Activated effector memory CD4-positive, alpha-beta T cell treated with Interleukin-2 at 50 U/mL for 16 hours (primary cell): ENCODE results near the gene TENM4.

Experiments used
- DNase-seq: peaks from one replicate; pipeline ENCODE4 v3.0.0-alpha.2; 2020

TENM4 gene

DNA sequence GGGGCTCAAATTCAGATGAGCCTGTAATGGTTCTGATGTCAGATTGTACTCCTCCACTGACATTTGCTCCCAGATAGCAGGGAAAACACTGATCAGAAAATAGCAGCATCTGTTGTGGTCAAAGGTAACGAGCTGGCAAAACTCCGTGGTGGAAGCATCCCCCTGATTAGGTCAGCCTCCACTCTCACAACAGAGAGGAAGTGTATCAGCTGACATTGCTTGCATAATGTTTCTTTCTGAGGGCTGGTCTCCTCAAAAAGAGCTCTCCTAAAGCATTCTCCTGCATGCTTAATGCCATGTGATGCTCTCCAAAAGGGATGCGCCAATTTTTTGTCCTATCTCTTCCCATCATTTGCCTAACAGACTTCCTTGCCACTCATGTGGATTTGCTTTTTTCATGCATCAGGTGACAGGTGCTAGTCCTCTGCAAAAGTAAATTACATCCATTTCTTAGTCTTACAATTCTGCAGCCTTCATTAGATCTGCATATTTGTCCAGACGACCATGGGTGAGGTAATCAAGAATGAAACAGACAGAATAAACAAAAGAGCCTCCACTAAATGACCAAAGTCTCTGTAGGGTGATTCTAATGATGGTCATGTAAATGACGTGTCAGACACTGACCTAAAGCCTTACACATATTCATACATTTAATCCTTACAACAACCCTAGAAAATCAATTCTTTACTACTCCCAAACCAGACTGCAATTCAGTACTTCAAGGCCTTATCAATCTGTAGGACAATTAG is 6.4 kb upstream of the TENM4 start:
- DNase-seq = no peak

DNA sequence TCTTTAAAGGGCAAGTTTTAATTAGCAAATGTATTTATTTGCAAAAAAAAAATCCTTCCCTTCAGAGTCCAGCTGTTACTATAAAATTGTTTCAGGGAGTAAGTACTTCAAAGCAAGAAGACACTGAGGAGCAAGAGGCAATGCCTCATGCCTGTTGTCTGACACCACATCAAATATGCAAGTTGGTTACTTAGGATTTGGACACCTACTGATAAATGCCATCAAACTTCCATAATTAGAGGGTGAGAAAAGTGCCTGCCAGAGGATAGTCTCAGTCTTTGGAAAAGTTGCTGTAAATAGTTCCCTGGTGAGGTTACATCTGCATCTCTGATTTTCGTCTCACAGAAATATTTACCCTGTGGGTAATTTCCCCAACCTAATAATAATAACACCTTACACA is 4.1 kb upstream of the TENM4 start:
- DNase-seq = no peak

DNA sequence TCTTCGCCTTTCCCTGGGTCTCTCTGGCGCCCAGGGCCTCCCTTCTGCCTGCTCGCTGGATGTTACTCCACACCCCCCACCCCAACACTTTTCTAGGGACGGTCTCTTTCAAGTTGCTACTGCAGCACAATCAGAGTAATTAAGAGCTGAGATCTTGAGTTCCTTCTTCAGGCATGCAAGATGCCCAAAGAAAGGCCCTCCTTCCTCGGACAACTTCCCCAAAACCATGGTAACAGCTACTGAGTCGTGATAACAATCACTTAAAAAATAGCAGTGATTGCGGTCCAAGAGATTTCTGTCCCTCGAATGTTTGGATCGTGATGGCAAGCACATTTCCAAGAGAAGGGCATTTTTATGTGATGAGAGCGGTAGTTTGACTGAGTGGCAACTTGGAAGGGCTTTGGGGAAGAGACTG is 638 bp upstream of the TENM4 start:
- no peak for DNase-seq

DNA sequence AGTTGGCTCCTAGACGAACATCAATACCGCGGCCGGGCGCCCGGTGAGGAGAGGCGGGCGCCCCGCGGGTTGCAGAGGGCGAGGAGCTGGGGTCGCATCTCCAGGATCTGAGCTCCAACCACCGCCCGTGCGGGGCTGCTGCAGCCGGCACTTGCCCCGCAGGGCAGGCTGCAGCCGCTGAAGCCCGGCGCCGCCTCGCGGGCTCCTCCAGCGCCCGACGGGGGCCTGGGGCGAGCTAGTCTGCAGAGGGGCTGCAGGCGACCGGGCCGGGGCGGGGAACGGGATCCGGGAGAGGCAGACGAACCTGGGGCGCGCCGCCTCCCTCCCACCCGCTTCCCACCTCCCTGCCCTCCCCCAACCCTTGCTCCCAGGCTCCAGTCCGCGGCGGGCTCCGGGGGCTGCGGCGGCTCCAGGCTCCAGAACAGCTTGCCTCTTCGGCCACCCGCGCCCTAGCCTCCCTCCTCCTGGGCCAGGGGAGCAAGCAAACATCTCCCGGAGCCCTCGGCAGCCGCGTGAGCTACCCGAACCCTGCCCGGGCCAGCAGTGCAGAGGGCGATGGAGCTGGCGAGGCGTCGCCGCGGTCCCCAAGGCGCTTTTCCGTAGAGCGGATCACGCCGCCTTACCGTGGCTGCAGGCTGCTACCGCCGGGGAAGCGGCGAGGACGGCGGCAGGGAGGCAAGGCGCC is 802 bp downstream of the TENM4 start:
- no peak for DNase-seq

DNA sequence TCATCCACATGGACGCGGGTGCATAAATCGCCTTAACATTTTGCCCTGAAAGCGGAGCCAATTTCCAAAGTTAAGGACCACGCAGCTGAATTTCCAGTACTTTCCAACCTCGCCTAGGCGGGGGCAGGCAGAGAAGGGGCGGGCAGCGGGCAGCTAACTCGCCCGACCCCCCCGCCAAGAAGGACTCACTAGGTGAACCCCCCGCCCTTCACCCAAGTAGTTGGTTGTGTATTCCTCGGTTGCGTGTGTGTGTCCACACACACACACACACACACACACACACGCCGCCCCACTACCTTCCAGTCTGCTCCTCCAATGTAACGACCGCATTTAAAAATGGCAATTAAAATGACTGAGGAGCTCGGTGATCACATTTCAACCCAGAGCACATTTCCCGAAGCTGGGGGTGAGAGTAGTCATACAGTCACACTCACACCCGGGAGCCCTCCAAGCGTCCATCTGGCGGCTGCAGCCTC is 1.4 kb downstream of the TENM4 start:
- no peak for DNase-seq

DNA sequence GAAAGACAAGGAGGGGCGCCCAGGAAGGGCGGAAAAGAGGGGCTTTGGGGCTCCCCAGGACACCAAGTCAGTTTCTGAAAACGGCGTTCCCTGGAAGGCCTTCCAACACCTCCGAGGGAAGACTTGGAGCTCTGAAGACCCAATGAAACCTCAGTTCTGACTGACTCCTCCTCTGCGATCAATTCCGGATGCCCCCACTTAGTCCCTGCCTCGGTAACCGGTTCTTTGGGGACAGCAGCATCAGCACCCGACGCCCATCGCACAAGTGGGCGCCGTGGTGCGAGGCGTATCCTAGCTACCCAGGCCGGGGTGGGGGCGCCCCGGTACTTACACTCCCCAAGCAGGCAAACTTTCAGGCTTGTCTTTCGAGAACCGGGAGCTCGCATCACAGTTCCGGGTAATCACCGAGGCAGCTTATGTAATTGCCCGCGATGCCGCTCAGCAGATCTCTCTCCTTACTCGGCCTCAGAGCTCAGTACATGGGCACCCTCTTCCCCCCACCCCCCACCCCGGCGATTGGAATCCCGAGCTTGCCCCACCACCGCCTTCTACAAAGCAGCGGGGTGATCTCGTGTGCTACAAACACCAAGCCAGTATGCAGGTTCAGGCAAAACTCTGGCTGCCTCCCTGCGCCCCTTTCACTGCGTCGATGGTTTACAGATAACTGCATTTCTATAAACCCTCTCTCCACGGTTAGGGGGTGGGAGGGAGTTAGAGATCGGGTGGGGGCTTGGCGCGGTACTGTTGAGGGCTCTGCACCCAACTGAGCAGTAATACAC is 2.0 kb downstream of the TENM4 start:
- no peak for DNase-seq

DNA sequence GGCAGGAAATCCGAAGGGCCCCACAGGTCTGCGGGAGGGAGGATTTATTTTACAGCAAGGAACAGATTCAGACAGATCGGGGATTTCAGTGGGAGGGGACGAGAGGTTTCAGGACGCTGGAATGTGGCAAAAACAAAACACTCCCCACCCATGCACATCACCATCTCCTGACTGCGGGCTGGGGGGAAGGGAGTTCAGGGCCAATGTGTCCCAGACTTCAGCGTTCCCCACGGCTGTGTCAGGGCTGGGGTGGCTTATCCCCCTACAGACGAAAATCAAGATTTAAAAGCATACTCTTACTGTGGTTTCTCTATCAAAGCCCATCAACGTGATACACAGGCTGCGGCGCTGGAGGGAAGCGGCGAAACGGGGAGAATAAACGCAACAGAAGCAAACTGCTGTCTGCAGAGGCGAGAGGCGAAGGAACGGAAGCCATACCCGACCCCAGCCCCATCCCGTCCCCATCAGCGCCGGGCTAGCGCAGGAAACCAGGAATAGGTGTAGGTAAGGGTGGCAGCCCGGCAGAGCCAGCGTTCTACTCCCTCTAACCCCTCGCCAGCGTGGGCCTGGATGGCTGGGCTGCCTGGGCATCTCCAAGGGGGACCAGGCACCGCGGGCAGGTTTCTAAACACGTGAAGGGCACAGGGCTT is 2.7 kb downstream of the TENM4 start:
- DNase-seq = no peak

DNA sequence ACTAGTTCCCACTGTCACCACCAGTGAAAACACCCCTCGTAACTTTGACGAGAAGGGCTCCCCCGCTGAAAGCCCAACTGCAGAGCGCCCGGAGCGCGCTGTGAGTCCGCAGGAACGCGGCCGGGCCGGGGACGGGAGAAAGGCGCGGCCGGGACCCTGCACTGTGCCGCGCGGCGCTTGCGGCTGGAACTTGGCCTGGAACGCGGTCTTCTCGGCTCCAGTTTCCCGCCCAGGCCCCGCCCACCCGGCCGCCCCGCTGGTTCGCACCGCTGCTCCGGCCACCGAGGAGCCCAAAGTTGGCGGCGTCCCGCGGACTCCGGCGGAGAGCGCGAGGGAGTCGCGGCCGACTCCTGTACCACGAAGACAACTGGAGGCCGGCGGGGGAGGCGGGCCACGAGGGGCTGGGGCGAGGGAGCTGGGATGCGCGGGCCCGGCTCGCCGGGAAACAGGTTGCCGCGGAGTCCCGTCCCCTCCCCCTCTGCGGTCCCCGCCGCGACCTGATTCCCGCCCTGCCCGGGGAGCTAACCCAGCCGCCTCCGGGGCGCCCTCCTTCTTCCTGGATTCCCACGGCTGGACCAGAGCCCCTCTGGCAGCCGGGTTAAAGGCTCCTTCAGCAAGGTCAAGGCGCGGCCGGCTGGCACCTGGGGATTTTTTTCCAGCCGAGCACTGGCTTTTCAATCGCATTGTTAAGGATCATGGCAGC is 3.4 kb downstream of the TENM4 start:
- DNase-seq = no peak

DNA sequence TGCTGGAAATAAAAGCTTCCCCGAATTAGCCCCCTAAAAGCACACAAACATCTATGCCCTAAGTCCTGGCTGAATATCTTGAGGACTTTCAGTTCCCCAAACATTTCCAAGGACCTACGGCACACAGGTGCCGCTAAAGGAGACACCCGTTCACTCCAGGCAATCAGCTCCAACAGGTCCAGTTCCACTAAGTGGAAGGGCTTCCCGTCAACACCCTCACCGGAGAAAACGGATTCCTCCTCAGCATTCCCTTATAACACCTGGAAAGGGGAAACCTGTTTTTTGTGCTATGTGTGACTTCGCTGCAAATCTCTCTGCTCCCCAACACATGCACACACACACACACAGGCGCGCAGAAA is 3.9 kb downstream of the TENM4 start:
- DNase-seq = no peak

DNA sequence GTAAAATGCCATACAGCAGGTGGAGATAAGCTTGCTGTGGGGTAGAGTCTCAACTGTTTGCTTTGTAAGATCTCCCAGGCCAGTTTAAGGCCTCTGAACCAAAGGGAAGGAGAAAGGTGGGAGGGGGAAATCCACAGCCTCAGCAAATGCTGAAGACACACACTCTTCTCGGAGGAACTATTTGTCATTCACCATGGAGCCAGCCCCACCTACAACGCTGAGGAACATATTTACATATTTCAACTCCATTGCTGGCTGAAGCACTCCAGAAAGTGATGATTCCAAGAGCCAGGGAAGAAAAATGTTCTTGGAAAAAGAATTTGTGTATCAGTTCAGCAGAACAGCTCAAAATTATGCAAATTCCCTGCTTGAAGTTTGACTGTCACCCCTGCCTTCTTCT is 6.5 kb downstream of the TENM4 start:
- DNase-seq = no peak

DNA sequence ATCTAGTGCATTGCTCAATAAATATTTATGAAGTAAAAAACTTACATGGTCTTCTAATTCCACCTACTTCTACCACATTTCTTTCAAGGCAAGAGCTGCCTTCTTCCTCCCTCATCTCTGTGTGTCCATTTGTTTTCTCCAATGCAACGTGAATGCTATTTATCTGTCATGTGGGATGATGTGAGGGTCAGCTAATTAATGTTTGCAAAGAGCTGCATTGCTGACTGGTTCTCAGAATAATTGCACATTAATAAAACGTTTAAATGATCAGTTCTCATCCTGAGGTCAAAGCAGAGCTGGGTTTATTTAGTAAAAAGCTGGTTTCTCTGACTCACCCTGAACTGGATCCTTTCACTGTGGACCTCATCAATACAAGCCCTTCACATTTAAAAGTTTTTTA is 8.7 kb downstream of the TENM4 start:
- no peak for DNase-seq

DNA sequence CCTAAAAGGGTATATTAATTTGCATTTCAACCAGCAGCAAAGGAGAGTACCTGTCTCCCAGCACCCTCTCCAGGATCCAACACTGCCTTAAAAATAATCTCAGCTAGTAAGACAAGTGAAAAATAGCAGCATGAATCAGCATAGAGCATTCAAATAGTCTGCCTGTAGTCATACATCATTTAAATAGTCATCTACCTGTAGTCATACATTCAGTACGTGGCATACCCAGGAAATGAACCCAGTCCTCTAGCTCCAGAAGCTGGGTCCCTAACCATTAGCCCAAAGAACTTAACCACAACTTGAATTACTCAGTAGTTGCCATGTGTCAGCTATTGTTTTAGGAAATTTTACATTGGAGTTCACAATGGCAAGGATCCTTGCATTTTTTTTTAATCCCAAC is 9.3 kb downstream of the TENM4 start:
- no peak for DNase-seq

DNA sequence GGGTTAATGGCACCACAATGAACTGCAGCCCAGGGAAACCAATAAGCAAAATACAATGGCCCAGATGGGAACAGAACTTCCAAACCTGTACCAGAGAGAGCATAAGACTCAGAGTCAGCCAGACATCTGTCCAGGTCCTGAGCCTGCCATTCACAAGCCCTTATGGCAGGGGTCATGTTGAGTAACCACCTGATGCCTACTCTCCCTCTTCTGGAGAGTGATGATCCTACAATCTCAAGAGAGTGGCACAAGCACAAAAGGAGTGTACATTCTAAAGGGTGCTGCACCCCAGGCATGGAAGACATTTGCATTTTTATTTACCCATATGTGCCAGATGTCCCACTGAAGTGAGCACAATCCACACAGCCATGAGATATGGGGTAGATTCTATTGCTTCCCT is 10.6 kb downstream of the TENM4 start:
- no peak for DNase-seq

DNA sequence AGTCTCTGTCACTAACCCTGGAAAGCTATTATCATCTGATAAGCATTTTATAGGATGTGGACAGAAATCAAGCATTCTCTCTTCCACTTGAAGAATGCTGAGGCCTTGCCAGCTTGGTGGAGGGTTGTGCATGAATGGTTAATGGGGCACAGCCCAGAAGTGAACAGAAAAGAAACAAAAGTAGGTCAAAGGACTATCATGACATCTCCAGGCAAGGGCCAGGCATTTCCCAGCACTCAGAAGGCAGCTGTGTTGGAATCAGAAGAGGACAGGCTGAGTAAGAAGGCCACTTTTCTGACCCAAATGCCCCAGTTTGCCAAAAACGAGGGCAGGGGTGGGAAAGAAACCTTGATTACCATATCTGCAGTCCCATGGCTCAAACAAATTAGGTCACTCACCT is 12.4 kb downstream of the TENM4 start:
- DNase-seq = no peak

DNA sequence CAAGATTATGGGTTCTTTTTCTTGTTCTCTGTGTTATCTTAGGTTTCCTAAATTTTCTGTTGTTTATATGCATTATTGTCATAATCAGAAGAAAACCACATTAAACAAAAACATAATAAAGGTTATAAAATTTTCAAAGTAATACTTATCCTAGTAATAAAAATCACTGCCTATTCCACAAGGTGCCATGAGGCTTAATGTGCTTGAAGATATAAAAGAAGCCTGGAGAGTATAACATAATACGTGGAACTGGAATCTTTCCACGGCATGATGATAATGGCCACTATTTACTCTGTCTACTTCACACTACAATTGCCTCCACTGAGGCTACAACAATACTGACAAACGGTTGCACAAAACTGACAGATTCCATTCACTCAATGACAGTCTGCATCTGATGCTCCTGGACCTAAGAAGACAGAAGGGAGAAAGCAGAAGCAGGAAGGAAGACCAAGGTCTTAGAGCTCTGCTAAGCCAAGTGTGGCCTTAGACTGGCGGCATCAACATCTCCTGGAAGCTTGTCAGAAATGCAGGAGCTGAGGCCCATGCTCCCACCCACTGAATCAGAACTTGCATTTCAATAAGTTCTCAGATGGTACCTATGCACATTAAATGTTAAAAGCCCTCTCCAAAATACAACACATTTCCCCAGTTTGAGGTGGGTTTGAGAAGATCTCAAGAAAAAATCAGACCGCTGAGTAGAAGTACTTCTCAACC is 13.1 kb downstream of the TENM4 start:
- DNase-seq = no peak

DNA sequence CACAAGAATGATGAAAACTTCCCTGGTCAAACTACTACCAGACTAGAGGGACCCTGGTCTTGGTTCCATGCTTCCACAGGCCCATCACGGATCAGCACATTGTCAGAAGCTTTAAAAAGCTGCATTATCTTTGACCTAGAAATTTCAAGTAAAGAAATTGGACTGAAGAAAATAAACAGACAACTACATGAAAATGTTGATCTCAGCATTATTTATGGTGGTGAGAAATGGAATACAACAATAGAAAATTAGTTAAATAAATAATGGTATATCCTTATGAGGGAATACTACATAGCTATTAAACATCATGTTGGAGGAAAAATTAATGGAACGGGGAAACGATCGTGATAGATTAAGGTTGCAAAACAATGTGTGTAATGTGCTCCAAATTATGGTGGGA is 13.7 kb downstream of the TENM4 start:
- no peak for DNase-seq

DNA sequence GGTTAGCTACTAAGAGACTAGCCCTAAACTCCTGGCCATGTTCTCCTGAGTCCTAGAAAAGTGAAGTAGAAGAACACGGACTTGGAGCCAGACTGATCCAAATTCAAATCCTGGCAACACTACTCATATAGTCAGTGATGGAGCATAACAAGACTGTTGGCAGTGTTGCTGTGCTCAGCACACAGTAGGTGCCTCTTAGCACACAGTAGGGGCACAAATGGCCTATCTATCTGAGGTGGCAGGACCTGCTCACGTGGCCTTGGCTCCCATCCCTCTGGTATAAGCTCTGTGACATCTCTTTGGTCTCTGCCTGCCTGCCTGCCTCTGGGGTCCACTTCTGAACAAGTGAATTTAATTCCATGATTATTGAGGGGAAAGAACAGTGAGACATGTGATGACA is 15.4 kb downstream of the TENM4 start:
- no peak for DNase-seq

DNA sequence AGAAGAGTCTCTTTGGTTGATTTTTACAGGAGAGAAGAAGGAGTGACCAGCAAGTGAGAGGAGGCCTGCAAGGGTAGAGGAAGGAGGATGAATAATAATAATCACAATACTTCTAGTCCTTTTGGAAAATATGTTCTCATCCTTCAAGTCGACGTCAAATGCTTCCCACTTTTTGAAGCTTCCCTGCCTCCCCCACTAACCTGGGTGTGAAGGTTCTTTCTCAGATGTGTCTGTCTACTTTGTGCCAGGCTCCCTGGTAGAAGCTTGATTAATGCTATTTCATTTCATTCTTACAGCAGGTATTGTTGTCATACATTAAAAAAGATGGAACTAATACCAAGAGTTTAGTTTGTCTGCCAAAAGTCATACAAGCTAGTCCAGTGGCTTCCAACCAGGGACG is 17.1 kb downstream of the TENM4 start:
- no peak for DNase-seq

DNA sequence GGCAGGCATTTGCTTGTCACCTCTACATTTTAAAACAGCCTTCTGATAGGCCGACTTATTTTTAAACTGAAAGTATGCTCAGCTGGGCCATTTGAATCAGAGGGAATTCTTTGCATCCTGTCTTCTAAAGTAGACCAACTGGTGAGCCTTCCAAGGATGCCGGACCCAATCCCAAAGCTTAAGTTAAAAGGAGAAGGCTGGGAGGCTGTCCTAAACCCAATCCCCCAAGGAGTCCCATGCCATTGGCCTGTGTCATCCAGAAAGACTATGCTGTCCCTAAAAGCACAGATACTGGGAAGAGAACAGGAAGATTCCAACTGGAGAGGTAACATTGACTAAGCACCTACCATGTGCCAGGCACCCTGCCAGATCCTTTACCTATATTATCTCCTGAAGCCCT is 18.0 kb downstream of the TENM4 start:
- DNase-seq = no peak

DNA sequence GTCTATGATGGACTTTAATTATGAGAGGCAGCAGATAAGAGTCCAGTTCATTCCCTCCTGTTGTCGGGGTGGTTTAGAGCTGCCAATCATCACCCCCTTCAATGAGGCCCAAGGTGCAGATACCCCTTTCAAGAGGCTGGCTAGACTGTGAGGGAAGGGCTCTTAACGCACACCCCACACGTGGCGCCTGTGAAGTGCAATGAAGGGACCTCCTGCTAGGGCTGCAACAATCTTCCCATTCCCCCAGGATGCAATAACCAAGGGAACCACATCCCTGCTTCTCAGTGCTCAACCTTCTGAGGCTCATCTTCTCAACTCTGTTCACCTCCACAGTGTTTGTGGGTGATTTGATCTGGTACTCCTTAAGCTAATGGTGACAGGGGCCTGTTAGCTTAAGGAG is 19.0 kb downstream of the TENM4 start:
- no peak for DNase-seq

DNA sequence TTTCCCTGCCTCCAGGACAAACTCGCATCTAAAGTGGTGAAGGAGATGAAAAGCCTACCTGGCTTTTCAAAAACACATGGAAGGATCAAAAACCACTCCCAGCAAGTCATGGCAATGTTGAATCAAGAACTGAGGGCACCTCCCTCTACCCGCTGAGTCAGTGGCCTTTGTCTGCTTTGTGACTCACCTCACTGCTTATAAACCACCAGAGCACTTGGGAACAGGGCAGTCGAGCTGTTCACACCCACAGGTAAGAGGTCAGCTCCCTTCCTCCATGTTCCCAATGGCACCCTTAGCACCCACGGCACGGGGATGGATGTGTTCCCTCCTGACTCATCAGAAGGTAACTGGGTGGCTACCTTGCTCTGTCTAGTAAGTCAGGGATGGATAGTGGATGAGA is 21.7 kb downstream of the TENM4 start:
- DNase-seq = no peak

DNA sequence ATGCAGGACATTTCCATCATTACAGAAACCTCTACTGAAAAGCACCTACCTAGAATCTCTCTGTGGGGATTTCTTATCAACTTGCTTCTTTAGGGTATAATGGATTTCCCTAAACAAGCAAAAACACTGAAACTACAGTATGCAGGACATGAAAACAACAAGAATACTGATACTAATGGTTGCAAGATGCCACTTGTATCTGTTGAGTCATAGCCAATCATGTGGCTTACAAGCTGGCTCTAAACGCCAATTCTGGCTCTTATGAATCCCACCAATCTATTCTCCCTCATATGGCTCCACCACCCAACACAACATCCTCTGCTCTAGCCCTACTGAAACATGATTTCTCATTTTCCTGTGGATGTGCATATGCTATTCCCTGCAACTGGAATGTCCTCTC is 22.6 kb downstream of the TENM4 start:
- DNase-seq = no peak
